Hypothalamus (tissue), 51 donors: ENCODE data around the gene MAPK8.
A peak's percentile ranks its signal among the peaks of the same experiment; 100 is the strongest.
"Not testable (repeated sequence)": the region's sequence is repeated elsewhere in the genome, so short reads cannot be mapped to it uniquely, and the experiment has no call there.

Experiments used
- DNase-seq, 51 donors: peaks; one replicate each; lab custom pipeline; 2025; lab: John Stamatoyannopoulos, UW

The MAPK8 gene

DNA sequence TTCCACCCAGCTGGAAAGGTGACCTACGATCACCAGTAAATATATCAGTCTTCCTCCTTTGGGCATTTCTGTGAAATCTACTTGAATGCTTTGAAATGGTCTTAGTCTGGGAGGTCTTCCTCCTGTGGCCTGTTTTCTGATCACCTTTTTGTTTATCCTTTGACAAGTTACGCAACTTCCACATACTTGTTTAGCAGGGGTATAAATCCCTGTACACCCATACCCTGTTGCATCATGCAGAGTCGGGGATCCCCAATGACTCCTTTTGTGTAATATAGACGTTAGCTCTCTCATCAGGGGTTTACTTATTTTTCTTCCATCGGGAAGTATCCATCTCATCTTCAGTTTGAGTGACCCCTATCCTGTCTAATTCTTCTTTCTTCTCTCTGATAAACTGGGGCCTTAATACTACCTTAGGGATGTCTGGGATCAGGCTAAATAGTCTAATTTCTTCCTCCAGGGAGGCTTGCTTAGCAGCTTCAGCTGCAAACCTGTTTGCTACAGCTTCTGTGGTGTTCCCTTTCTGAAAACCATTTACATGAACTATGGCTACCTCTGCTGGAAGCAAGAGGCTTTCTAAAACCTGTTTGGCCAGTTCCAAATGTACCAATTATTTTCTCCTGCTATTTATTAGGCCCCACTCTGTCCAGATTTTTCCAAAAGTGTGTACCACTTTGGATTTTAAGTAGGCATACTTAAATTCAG, 25.8 kb downstream of the MAPK8 start:
- no peak for DNase-seq

DNA sequence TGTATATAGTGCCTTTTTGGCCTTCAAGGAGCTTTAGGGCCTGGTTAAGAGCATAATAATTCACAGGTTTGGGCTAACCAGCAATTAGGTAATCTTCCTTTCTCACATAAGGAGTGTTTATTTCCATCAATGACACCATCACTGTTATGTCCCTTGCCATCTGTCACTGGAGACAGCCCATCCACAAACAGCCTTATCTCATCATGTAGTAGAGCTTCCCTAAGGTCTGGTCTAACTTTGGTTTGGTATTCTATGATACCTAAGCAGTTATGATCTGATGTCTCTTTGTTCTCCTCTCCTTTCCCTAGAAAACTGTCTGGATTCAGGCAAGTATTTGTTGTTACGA, 26.4 kb downstream of the MAPK8 start:
- no peak for DNase-seq

DNA sequence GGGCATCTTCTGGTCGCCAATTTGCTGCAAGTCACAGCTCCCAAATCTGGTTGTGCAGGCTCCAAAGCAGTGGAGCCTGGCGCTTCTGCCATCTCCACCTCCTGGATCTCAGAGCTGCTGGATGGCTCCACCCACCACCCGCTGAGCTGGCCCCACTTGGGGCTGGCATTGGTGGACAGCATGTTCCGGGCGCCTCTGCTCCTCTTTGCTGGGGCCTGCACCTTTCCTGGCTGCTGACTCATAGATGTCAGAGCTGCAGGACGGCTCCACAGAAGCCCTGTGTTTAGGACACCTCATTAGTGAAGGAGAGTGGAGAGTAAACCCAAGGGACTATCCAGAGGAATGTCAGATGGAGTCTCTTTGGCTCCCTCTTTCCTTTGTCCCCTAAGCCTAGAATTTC, 27.4 kb downstream of the MAPK8 start:
- no peak for DNase-seq

- DNase-seq, result no peak
Observed at GRCh38 chr10:48335788-48336187, 29.3 kb downstream of the MAPK8 start.

- no peak for DNase-seq
Observed at GRCh38 chr10:48336978-48337599, 30.6 kb downstream of the MAPK8 start.

DNA sequence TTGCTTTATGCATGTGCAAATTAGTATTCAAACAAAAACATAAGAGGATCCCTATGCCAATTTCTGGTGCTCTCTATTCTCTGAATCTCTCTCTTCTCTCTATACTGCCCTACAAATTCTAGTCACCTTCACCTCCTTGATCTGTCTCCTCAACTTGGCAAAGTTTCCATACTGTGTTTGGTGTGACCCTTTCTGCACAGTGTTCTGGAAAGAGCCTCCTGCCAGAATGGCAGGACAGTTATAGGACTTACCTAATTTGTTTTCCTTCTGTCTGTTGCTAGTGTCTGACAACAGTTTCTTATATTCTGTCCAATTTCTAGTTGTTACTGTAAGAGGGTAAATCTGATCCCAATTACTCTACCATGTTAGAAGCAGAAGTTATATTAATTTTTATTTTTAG, 34.3 kb downstream of the MAPK8 start:
- no peak for DNase-seq

- no peak for DNase-seq
Observed at GRCh38 chr10:48343106-48343505, 36.6 kb downstream of the MAPK8 start.

GRCh38 chr10:48343921-48344598, 37.6 kb downstream of the MAPK8 start:
- DNase-seq, result no peak

DNA sequence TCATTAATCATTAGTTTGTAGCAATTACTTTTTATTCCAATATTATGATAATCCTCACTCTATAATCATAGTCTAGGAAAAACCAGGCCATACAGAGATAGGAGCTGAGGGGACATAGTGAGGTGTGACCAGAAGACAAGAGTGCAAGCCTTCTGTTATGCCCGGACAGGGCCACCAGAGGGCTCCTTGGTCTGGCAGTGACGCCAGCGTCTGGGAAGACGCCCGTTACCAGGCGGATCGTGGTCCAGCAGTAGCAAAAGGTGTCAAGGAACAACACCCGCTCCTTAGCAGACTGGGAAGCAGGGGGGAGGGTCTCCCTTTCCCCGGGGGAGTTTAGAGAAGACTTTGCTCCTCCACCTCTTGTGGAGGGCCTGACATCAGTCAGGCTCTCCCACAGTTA, 39.8 kb downstream of the MAPK8 start:
- not testable (repeated sequence) for DNase-seq

DNA sequence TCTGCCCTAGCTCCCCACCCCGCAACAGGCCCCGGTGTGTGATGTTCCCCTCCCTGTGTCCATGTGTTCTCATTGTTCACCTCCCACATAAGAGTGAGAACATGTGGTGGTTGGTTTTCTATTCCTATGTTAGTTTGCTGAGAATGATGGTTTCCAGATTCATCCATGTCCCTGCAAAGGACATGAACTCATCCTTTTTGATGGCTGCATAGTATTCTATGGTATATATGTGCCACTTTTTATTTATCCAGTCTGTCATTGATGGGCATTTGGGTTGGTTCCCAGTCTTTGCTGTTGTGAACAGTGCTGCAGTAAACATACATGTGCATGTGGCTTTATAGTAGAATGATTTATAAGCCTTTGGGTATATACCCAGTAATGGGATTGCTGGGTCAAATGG, 41.1 kb downstream of the MAPK8 start:
- not testable (repeated sequence) for DNase-seq

- DNase-seq, result not testable (repeated sequence)
Observed at GRCh38 chr10:48347943-48348342, 41.5 kb downstream of the MAPK8 start.

DNA sequence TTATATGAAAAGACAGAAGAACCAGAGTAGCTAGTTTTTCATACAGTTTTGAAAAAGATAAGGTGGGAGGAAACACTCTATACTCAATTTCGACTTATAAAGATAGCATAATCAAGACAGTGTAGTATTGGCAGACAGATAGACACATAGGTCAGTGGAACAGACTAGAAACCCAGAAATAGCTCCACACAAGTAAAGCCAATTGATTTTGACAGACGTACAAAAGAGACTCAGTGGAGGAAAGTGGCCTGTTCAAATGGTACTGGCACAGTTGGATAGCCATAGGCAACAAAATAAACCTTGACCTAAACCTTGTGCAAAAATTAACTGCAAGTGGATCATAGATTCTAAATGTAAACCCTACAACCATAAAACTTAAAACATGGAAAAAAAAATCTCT, 46.8 kb downstream of the MAPK8 start:
- DNase-seq, result no peak

GRCh38 chr10:48357631-48358030, 51.2 kb downstream of the MAPK8 start:
- no peak for DNase-seq

GRCh38 chr10:48358162-48358561, 51.7 kb downstream of the MAPK8 start:
- DNase-seq, result no peak

DNA sequence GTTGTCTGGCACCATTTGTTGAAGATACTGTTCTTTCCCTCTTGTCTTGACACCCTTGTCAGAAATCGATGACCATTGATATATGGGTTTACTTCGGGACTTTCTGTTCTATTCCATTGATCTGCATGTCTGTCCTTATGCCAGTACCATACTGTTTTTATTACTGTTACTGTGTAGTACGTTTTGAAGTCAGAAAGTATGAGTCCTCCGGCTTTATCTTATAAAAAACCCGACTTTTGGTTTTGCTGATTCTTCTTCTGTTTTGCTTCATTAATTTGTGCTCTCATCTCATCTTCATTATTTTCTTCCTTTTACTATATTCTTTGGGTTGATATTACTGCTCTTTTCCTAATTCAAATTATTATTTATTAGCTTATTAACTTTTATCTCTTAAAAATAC, 52.4 kb downstream of the MAPK8 start:
- no peak for DNase-seq

- DNase-seq, result no peak
Observed at GRCh38 chr10:48361176-48361575, 54.7 kb downstream of the MAPK8 start.

DNA sequence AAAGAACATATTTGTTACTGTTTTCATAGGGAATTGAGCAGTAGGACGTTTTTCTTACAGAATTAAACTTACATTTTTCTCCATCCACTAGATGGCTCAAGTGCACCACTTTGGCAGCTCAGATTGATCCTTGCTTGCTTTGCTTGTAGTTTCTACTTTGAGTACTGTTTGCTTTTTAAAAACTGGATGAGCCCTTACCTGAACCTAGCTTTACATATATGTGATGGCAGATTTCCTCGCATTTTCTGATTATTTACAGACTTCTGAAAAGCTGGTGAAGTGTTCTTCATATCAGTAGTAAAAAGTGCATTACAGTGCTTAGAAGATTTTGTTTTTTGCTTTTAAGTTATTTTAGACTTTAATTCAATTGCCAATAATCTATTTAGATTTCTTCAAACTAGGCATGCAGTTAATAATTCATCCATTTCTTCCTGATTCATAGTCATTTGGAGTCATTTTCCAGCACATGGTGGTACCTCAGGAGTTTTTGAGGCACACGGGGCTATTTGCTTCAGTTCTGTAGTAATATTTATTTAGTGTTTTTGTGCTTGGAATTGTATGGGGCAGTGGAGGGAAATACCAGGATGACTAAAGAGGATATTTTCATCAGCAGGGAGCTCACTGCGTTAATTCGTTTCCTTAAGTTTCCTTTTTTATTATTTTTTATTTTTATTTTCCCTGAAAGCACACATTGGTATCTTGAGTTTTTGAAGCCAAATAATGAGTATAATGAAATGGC, 57.3 kb downstream of the MAPK8 start:
- peak in 16 of 51 donors; percentile 3 to 48 (median 16) for DNase-seq

DNA sequence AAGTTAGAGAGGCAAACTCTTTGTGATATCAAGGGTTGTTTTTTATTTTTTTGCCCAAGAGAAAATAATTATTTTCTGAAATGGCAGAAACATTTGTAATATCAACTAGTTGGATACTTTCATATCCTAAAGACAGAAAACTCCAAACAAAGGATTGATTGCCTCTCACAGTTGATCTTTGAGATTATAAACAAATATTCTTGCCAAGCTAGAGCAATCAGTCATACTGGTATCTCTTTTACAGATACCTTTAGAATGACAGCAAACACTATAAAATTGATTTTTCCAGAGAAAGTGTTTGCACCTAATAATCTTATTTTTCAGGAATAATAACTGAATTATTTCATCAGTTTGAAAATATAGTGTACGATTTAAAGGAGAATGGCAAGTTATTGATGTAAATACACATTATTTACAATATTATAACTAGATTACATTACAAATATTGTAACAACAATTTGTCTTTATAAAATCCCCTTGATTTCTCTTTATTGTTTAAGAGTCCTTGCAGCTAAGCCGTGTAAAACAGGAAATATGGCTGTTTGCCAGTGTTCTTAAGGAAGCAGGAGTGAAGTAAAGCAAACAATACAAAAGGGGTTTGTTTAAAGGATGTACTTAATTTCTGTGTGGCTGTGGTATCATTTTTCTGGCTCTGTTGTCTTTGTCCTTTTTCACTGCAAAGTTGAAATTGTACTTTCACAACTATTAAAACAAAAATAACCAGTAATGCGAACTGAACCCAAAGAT, 58.4 kb downstream of the MAPK8 start:
- no peak for DNase-seq

DNA sequence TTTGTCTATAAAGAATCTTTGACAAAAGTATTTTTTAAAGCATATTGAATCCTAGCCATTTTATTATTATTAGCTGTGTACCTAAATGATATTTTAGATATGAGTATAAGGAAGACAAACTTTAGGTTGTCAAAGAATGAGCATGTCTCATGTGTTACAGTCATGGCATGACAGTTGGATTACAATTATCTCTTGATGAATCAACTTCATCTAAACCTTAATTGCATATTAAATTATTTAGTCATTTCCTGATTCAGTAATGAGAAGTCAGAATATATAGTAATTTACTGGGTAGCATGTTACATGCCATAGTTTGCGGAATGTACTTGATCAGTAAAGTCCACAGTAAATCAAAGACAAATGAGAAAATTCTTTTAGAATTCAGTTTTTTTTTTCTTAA, 59.2 kb downstream of the MAPK8 start:
- DNase-seq, result no peak

- DNase-seq, result no peak
Observed at GRCh38 chr10:48366261-48366660, 59.8 kb downstream of the MAPK8 start.

DNA sequence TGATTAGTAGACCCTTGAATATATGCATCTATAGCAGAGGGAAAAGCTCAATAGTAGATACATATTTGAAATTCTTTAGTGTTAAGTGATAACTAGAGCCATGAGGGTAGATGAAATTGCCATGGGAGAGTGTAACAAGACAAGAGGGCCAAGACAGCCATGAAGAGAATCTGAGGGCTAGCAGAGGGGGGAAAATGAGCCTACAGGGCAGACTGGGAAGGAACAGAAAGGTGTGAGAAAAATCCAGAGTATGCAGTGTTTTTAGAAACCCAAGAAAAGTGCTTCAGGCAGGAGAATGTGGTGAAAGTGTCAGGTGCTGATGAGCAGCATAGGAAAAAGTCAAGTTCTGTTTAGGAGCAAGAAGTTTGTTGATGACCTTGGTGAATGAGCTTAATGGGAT, 63.0 kb downstream of the MAPK8 start:
- no peak for DNase-seq
